H1 (cell line): Measurements from ENCODE around the gene XCL1. TPM values are rescaled to one million over a fixed set of nuclear protein-coding genes. Genes with fewer than 3 reads are reported as not detected.

Source experiments
- EP300 ChIP-seq, 2 experiments: IDR thresholded peaks; 1 replicate in 1 of 2; 2 replicates in 1 of 2; pipeline ENCODE4 v1.6.1; 2011 to 2012; ENCODE audit warnings: low read depth in 2 of 2, low read length in 2 of 2, mild to moderate bottlenecking in 2 of 2, borderline replicate concordance in 1 of 2, inconsistent platforms in 1 of 2, moderate library complexity in 1 of 2
- HDAC2 ChIP-seq, 2 experiments: fragments of 300-600 bp in 1 of 2; sonication (generic) in 1 of 2; IDR thresholded peaks; 2 replicates each; pipeline ENCODE4 v1.6.1; 2011 to 2012; ENCODE audit warnings: low read depth in 2 of 2, low read length in 2 of 2, mild to moderate bottlenecking in 2 of 2, moderate library complexity in 2 of 2, borderline replicate concordance in 1 of 2, inconsistent platforms in 1 of 2
- NANOG ChIP-seq: IDR thresholded peaks from 2 replicates; pipeline ENCODE4 v1.6.1; 2011; ENCODE audit warnings: low read length, low read depth, mild to moderate bottlenecking, inconsistent platforms; ENCODE audit not compliant: insufficient read depth, poor library complexity, severe bottlenecking
- RXRA ChIP-seq: IDR thresholded peaks from 2 replicates; pipeline ENCODE4 v1.6.1; 2011; ENCODE audit warnings: low read depth, mild to moderate bottlenecking, low read length, moderate library complexity; ENCODE audit not compliant: insufficient read depth
- SIRT6 ChIP-seq: IDR thresholded peaks from one replicate; pipeline ENCODE4 v1.7.1; 2012; ENCODE audit warnings: low read length, inconsistent platforms
- SIX5 ChIP-seq: IDR thresholded peaks from 2 replicates; pipeline ENCODE4 v1.6.1; 2011; ENCODE audit warnings: mild to moderate bottlenecking, low read depth, low read length
- SRF ChIP-seq: IDR thresholded peaks from 2 replicates; pipeline ENCODE4 v1.6.1; 2011; ENCODE audit warnings: mild to moderate bottlenecking, low read depth, low read length, moderate library complexity
- TAF7 ChIP-seq: optimal IDR thresholded peaks from 2 replicates; pipeline ENCODE3; 2011; ENCODE audit warnings: low read depth, mild to moderate bottlenecking, inconsistent platforms, low read length, moderate library complexity, borderline replicate concordance
- polyA plus RNA-seq, 7 experiments: library from polyadenylated mRNA; depleted of rRNA in 3 of 7; stranded (reverse) in 5 of 7; unstranded in 2 of 7; fragments of >200 nt in 5 of 7; fragments of 200-250 nt in 2 of 7; gene quantifications; 1 replicate in 5 of 7; 2 replicates in 1 of 7; 4 replicates in 1 of 7; pipeline versions ENCODE4 v1.2.1 to v1.2.3, GENCODE V29; 2011 to 2013; ENCODE audit warnings: missing spikeins in 2 of 7, mixed read lengths in 2 of 7
- total RNA-seq: library from RNA; stranded (reverse); fragmentation: NEBNext Ultra II Directional; extraction: Animal tissue kit (Norgen Biotek cat#: 25700); gene quantifications from 2 replicates; pipeline ENCODE4 v1.2.1, GENCODE V29; 2021
- TF ChIP-seq, protein P1 (sequence below): fragments of 300-600 bp; sonication (generic); IDR thresholded peaks from 2 replicates; pipeline ENCODE4 v1.7.1; 2012; ENCODE audit warnings: low read length, moderate library complexity, mild to moderate bottlenecking, inconsistent platforms; ENCODE audit not compliant: insufficient replicate concordance

The XCL1 gene
- total and polyA plus RNA-seq, 2 of the 8 experiments (the other 6 are each of a cell fraction or from before 2014, with no cell fraction given), result 0.39 to 0.63 TPM

DNA sequence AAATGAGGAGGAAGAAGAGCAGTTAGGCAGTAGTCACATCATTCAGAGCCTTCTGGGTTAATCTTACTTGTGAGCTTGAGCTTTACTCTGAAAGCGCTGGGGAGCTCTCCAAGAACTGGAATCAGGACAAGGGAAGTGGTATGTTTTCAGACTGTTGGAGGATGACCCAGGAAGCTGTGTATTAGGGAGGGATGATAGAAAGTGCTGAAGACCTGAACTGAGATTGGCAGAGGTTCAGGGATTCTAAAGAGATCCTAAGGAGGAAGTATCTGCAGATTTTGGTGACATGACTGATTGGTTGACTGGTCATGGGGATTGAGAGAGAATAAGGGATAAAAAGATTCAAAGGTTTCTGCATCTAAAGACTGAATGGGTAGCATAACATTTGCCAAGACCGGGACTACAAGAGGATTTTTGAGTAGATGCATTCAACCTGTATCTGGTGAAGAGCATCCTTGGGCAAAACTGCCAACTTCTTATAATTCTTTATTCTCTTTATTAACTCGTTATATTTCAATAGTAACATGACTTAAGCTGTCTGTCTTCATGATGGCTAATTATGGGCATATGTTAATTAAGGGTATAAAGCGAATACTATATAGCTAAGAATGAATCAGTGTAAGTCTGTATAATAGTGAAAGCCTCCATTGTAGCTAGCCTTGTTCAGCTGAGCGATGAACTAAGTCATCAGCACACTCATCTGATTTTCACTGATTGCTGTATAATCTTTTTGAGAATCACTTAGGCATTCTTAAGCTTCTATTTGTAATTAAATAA lies 41.8 kb downstream of the XCL1 start (continued):
- TF ChIP-seq, protein P1, sequence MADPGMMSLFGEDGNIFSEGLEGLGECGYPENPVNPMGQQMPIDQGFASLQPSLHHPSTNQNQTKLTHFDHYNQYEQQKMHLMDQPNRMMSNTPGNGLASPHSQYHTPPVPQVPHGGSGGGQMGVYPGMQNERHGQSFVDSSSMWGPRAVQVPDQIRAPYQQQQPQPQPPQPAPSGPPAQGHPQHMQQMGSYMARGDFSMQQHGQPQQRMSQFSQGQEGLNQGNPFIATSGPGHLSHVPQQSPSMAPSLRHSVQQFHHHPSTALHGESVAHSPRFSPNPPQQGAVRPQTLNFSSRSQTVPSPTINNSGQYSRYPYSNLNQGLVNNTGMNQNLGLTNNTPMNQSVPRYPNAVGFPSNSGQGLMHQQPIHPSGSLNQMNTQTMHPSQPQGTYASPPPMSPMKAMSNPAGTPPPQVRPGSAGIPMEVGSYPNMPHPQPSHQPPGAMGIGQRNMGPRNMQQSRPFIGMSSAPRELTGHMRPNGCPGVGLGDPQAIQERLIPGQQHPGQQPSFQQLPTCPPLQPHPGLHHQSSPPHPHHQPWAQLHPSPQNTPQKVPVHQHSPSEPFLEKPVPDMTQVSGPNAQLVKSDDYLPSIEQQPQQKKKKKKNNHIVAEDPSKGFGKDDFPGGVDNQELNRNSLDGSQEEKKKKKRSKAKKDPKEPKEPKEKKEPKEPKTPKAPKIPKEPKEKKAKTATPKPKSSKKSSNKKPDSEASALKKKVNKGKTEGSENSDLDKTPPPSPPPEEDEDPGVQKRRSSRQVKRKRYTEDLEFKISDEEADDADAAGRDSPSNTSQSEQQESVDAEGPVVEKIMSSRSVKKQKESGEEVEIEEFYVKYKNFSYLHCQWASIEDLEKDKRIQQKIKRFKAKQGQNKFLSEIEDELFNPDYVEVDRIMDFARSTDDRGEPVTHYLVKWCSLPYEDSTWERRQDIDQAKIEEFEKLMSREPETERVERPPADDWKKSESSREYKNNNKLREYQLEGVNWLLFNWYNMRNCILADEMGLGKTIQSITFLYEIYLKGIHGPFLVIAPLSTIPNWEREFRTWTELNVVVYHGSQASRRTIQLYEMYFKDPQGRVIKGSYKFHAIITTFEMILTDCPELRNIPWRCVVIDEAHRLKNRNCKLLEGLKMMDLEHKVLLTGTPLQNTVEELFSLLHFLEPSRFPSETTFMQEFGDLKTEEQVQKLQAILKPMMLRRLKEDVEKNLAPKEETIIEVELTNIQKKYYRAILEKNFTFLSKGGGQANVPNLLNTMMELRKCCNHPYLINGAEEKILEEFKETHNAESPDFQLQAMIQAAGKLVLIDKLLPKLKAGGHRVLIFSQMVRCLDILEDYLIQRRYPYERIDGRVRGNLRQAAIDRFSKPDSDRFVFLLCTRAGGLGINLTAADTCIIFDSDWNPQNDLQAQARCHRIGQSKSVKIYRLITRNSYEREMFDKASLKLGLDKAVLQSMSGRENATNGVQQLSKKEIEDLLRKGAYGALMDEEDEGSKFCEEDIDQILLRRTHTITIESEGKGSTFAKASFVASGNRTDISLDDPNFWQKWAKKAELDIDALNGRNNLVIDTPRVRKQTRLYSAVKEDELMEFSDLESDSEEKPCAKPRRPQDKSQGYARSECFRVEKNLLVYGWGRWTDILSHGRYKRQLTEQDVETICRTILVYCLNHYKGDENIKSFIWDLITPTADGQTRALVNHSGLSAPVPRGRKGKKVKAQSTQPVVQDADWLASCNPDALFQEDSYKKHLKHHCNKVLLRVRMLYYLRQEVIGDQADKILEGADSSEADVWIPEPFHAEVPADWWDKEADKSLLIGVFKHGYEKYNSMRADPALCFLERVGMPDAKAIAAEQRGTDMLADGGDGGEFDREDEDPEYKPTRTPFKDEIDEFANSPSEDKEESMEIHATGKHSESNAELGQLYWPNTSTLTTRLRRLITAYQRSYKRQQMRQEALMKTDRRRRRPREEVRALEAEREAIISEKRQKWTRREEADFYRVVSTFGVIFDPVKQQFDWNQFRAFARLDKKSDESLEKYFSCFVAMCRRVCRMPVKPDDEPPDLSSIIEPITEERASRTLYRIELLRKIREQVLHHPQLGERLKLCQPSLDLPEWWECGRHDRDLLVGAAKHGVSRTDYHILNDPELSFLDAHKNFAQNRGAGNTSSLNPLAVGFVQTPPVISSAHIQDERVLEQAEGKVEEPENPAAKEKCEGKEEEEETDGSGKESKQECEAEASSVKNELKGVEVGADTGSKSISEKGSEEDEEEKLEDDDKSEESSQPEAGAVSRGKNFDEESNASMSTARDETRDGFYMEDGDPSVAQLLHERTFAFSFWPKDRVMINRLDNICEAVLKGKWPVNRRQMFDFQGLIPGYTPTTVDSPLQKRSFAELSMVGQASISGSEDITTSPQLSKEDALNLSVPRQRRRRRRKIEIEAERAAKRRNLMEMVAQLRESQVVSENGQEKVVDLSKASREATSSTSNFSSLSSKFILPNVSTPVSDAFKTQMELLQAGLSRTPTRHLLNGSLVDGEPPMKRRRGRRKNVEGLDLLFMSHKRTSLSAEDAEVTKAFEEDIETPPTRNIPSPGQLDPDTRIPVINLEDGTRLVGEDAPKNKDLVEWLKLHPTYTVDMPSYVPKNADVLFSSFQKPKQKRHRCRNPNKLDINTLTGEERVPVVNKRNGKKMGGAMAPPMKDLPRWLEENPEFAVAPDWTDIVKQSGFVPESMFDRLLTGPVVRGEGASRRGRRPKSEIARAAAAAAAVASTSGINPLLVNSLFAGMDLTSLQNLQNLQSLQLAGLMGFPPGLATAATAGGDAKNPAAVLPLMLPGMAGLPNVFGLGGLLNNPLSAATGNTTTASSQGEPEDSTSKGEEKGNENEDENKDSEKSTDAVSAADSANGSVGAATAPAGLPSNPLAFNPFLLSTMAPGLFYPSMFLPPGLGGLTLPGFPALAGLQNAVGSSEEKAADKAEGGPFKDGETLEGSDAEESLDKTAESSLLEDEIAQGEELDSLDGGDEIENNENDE, result no peak
- TF ChIP-seq SIX5 (no peak), NANOG (no peak), SIRT6 (no peak), SRF (no peak), EP300 (IDR thresholded peaks at IDR 0.05; ENCODE audit: borderline replicate concordance in 1 of 2, low read depth in 2 of 2, low read length in 2 of 2) (no peak), TAF7 (no peak), HDAC2 (IDR thresholded peaks at IDR 0.05; ENCODE audit: borderline replicate concordance in 1 of 2, low read depth in 2 of 2, low read length in 2 of 2) (no peak), RXRA (no peak)
